T-cell (primary cell): ENCODE measurements around the gene ACTL6A. TPM values are rescaled to one million over a fixed set of nuclear protein-coding genes. Genes with fewer than 3 reads are reported as not detected.

ENCODE experiments used
- ATAC-seq, 4 experiments: fragments of 200-7000 bp in 3 of 4; fragments of 150-1000 bp in 1 of 4; cut with Tn5 transposase; replicated peaks in 1 of 4; 1 replicate in 3 of 4; 2 replicates in 1 of 4; pipeline ENCODE4 v1.10.0; 2021; ENCODE audit warnings: moderate library complexity in 3 of 4, mild to moderate bottlenecking in 2 of 4, moderate number of reproducible peaks in 1 of 4
- CTCF ChIA-PET, 2 donors: fragments of 300-600 bp; sonication (Branson Sonifier 250); formaldehyde crosslinking; loops; one replicate each; lab custom pipeline; 2022; ENCODE audit warnings: antibody characterized with exemption in 2 of 2; lab: Charles Lee
- POLR2A ChIA-PET, 2 donors: fragments of 300-600 bp; sonication (Branson Sonifier 250); formaldehyde crosslinking; loops; one replicate each; lab custom pipeline; 2022; ENCODE audit warnings: antibody characterized with exemption in 2 of 2; lab: Charles Lee
- DNase-seq, 35 experiments: peaks; one replicate each; pipeline versions ENCODE4 v3.0.0 to v3.0.0-alpha.2; 2013 to 2023
- H3K27ac ChIP-seq: one replicate; pipeline ENCODE4 v1.5.1; 2013; ENCODE audit warnings: low read length
- H3K27me3 ChIP-seq, 2 experiments: replicated peaks in 1 of 2; 1 replicate in 1 of 2; 2 replicates in 1 of 2; pipeline versions ENCODE4 v1.6.1 to v1.7.0; 2013; ENCODE audit warnings: low read length in 1 of 2, mixed read lengths in 1 of 2; ENCODE audit not compliant: control insufficient read depth in 2 of 2, insufficient read depth in 2 of 2; ENCODE audit errors: extremely low read depth in 1 of 2
- H3K36me3 ChIP-seq, 2 donors: 1 replicate in 1 of 2; 2 replicates in 1 of 2; pipeline versions ENCODE4 v1.6.1 to v1.7.0; 2013; ENCODE audit warnings: low read length in 1 of 2; ENCODE audit not compliant: control insufficient read depth in 2 of 2, insufficient read depth in 1 of 2; ENCODE audit errors: extremely low read depth in 1 of 2
- H3K4me1 ChIP-seq, 2 experiments: 1 replicate in 1 of 2; 2 replicates in 1 of 2; pipeline versions ENCODE4 v1.6.1 to v1.7.0; 2013; ENCODE audit warnings: low read length in 2 of 2, mixed read lengths in 1 of 2; ENCODE audit not compliant: insufficient read depth in 2 of 2, control insufficient read depth in 1 of 2; ENCODE audit errors: extremely low read depth in 1 of 2
- H3K4me3 ChIP-seq, 2 donors: 1 replicate in 1 of 2; 2 replicates in 1 of 2; pipeline versions ENCODE4 v1.5.1 to v1.7.0; 2013; ENCODE audit warnings: mild to moderate bottlenecking in 2 of 2, low read length in 1 of 2, moderate library complexity in 1 of 2; ENCODE audit not compliant: control insufficient read depth in 1 of 2; ENCODE audit errors: extremely low read depth in 1 of 2
- H3K9me3 ChIP-seq: 2 replicates; pipeline ENCODE4 v1.7.0; 2013
- H3K27ac Mint-ChIP-seq, 2 donors: one replicate each; pipeline ENCODE4 v1.8.0; 2020 to 2021; ENCODE audit warnings: mild to moderate bottlenecking in 2 of 2, mixed read lengths in 2 of 2
- H3K27me3 Mint-ChIP-seq, 2 donors: one replicate each; pipeline ENCODE4 v1.8.0; 2021 to 2022; ENCODE audit warnings: mixed read lengths in 2 of 2
- H3K36me3 Mint-ChIP-seq: one replicate; pipeline ENCODE4 v1.8.0; 2021; ENCODE audit warnings: mixed read lengths
- H3K4me1 Mint-ChIP-seq, 3 donors: one replicate each; pipeline ENCODE4 v1.8.0; 2020 to 2022; ENCODE audit warnings: mixed read lengths in 3 of 3, mild to moderate bottlenecking in 1 of 3
- H3K4me3 Mint-ChIP-seq, 3 donors: one replicate each; pipeline ENCODE4 v1.8.0; 2020 to 2022; ENCODE audit warnings: mild to moderate bottlenecking in 3 of 3, mixed read lengths in 3 of 3, moderate library complexity in 3 of 3
- H3K9me3 Mint-ChIP-seq, 3 donors: one replicate each; pipeline ENCODE4 v1.8.0; 2020 to 2022; ENCODE audit warnings: mixed read lengths in 3 of 3
- WGBS: methylation state at CpG from one replicate; pipeline ENCODE4 v1.1.5; 2013; ENCODE audit warnings: missing lambda C conversion rate; ENCODE audit not compliant: insufficient coverage; 5-methylcytosine and 5-hydroxymethylcytosine counted together
- total RNA-seq, 35 experiments: library from RNA in 6 of 35; stranded (reverse) in 6 of 35; fragments of 120-200 nt in 1 of 35; gene quantifications; one replicate each; pipeline versions ENCODE4 v1.2.1 to v1.2.4 and lab custom pipeline; 2013 to 2026

Gene ACTL6A
- total RNA-seq, 5 donors from 2014 or later (not counting 1 experiment from before 2014, with no cell fraction given): 27.4 to 62.7 (median 59.2) TPM

GRCh38 chr3:179531576-179531975 lies 31.1 kb upstream of the ACTL6A start:
- Histone ChIP-seq H3K27me3 (peaks cover 0 to 5% of the 10 kb centered on the region in 2 experiments), H3K27ac (no peak overlapping the region), H3K4me1 (no peaks in the 10 kb centered on the region), H3K36me3 (no peaks in the 10 kb centered on the region), H3K4me3 (no peak overlapping the region), H3K9me3 (no peaks in the 10 kb centered on the region)
- DNase-seq: no peak
- no peaks in the 10 kb centered on the region for H3K36me3 Mint-ChIP-seq
- H3K27ac Mint-ChIP-seq: no peak overlapping the region
- no peak overlapping the region for H3K4me3 Mint-ChIP-seq
- ChIA-PET POLR2A (no interaction called here), CTCF (no interaction called here)
- no peaks in the 10 kb centered on the region for H3K4me1 Mint-ChIP-seq
- H3K27me3 Mint-ChIP-seq: peaks cover 5 to 10% of the 10 kb centered on the region in 2 donors
- H3K9me3 Mint-ChIP-seq: no peaks in the 10 kb centered on the region
- no peak for ATAC-seq
- no CpG with 5 or more reads among the region's 2 CpGs for WGBS

GRCh38 chr3:179533274-179533673 lies 29.5 kb upstream of the ACTL6A start:
- DNase-seq (no peak), ATAC-seq (no peak)
- H3K9me3 ChIP-seq: no peaks in the 10 kb centered on the region
- no peaks in the 10 kb centered on the region for H3K36me3 ChIP-seq
- 100% methylated on average over 3 of the region's 4 CpGs for WGBS
- Mint-ChIP-seq H3K27me3 (peaks cover 5 to 10% of the 10 kb centered on the region in 2 donors), H3K27ac (no peak overlapping the region), H3K4me3 (no peak overlapping the region), H3K9me3 (no peaks in the 10 kb centered on the region), H3K36me3 (no peaks in the 10 kb centered on the region), H3K4me1 (no peaks in the 10 kb centered on the region)
- H3K4me1 ChIP-seq: no peaks in the 10 kb centered on the region
- no peak overlapping the region for H3K27ac ChIP-seq
- no peak overlapping the region for H3K4me3 ChIP-seq
- CTCF ChIA-PET: no interaction called here
- POLR2A ChIA-PET: no interaction called here
- H3K27me3 ChIP-seq: peaks cover 0 to 5% of the 10 kb centered on the region in 2 experiments

GRCh38 chr3:179536256-179536655 lies 26.5 kb upstream of the ACTL6A start:
- ATAC-seq (no peak), DNase-seq (no peak)
- H3K9me3 Mint-ChIP-seq: no peaks in the 10 kb centered on the region
- peaks cover 7 to 13% of the 10 kb centered on the region in 2 donors for H3K27me3 Mint-ChIP-seq
- no peak overlapping the region for H3K27ac Mint-ChIP-seq
- H3K36me3 Mint-ChIP-seq: no peaks in the 10 kb centered on the region
- no peaks in the 10 kb centered on the region for H3K36me3 ChIP-seq
- no peak overlapping the region for H3K27ac ChIP-seq
- CTCF ChIA-PET: interaction anchor here in 1 of 2 donors (0.6 kb wide), 1 partner anchor 25 kb away, joined by 6 read pairs; no protein-coding TSS in a partner anchor
- H3K4me3 Mint-ChIP-seq: no peak overlapping the region
- no peaks in the 10 kb centered on the region for H3K4me1 Mint-ChIP-seq
- POLR2A ChIA-PET: no interaction called here
- H3K27me3 ChIP-seq: peaks cover 0 to 5% of the 10 kb centered on the region in 2 experiments
- no peaks in the 10 kb centered on the region for H3K4me1 ChIP-seq
- H3K9me3 ChIP-seq: no peaks in the 10 kb centered on the region
- H3K4me3 ChIP-seq: no peak overlapping the region

GRCh38 chr3:179541094-179541493 lies 21.6 kb upstream of the ACTL6A start:
- Histone ChIP-seq H3K27me3 (no peaks in the 10 kb centered on the region), H3K4me1 (no peaks in the 10 kb centered on the region), H3K4me3 (no peak overlapping the region), H3K27ac (no peak overlapping the region), H3K36me3 (no peaks in the 10 kb centered on the region), H3K9me3 (no peaks in the 10 kb centered on the region)
- ChIA-PET POLR2A (no interaction called here), CTCF (interaction anchor here in 1 of 2 donors (1.1 kb wide), 1 partner anchor 12 kb away, joined by 4 read pairs; no protein-coding TSS in a partner anchor)
- H3K4me3 Mint-ChIP-seq: no peak overlapping the region
- ATAC-seq (no peak), DNase-seq (no peak)
- no peaks in the 10 kb centered on the region for H3K9me3 Mint-ChIP-seq
- H3K27me3 Mint-ChIP-seq: peaks cover 9 to 15% of the 10 kb centered on the region in 2 donors
- no peak overlapping the region for H3K27ac Mint-ChIP-seq
- no peaks in the 10 kb centered on the region for H3K36me3 Mint-ChIP-seq
- H3K4me1 Mint-ChIP-seq: no peaks in the 10 kb centered on the region
- 88% methylated on average over 1 of the region's 2 CpGs for WGBS

- no peaks in the 10 kb centered on the region for H3K4me1 Mint-ChIP-seq
- Histone ChIP-seq H3K36me3 (no peaks in the 10 kb centered on the region), H3K27me3 (no peaks in the 10 kb centered on the region), H3K9me3 (no peaks in the 10 kb centered on the region), H3K4me3 (no peak overlapping the region), H3K27ac (no peak overlapping the region), H3K4me1 (no peaks in the 10 kb centered on the region)
- no peak overlapping the region for H3K27ac Mint-ChIP-seq
- ChIA-PET POLR2A (no interaction called here), CTCF (no interaction called here)
- 100% methylated on average over 1 of the region's 1 CpG for WGBS
- DNase-seq (no peak), ATAC-seq (no peak)
- H3K9me3 Mint-ChIP-seq: no peaks in the 10 kb centered on the region
- H3K36me3 Mint-ChIP-seq: no peaks in the 10 kb centered on the region
- H3K27me3 Mint-ChIP-seq: peaks cover 9 to 15% of the 10 kb centered on the region in 2 donors
- H3K4me3 Mint-ChIP-seq: no peak overlapping the region
Measured at GRCh38 chr3:179541596-179541995, 21.1 kb upstream of the ACTL6A start.

- Mint-ChIP-seq H3K27ac (no peak overlapping the region), H3K9me3 (no peaks in the 10 kb centered on the region), H3K36me3 (no peaks in the 10 kb centered on the region), H3K4me3 (no peak overlapping the region), H3K27me3 (peaks cover 9 to 15% of the 10 kb centered on the region in 2 donors), H3K4me1 (no peaks in the 10 kb centered on the region)
- Histone ChIP-seq H3K9me3 (no peaks in the 10 kb centered on the region), H3K4me1 (no peaks in the 10 kb centered on the region), H3K4me3 (no peak overlapping the region), H3K27ac (no peak overlapping the region), H3K36me3 (no peaks in the 10 kb centered on the region), H3K27me3 (no peaks in the 10 kb centered on the region)
- ChIA-PET POLR2A (no interaction called here), CTCF (no interaction called here)
- no peak for DNase-seq
- ATAC-seq: no peak
Measured at GRCh38 chr3:179542375-179542774, 20.4 kb upstream of the ACTL6A start.
